ENCODE measurements around the gene MBP. TPM values are rescaled to one million over a fixed set of nuclear protein-coding genes. Genes with fewer than 3 reads are reported as not detected.

Gene MBP
- total and polyA plus RNA-seq, 2 experiments from 2014 or later = 18.4 to 22.9 TPM

GRCh38 chr18:77061281-77061945, 71.2 kb downstream of the MBP start:
- no peak overlapping the region for H3K27ac Mint-ChIP-seq
- peaks cover 11% of the 10 kb centered on the region for H3K36me3 Mint-ChIP-seq (ENCODE audit: low read depth)
- H3K27ac ChIP-seq (ENCODE audit: low read depth) = no peak overlapping the region
- no peaks in the 10 kb centered on the region for H3K36me3 ChIP-seq (ENCODE audit: insufficient read depth)
- 0 out of 2 replicates have a peak, but pooled peaks cover 10% of the 10 kb centered on the region for H3K4me1 ChIP-seq (ENCODE audit: insufficient read depth)
- no peak for ATAC-seq
- peaks cover 36% of the 10 kb centered on the region for H3K4me1 Mint-ChIP-seq
- H3K27me3 Mint-ChIP-seq (ENCODE audit: insufficient read depth, low read depth, poor library complexity) = peaks cover 8% of the 10 kb centered on the region
- H3K9me2 ChIP-seq (ENCODE audit: insufficient read depth) = no peaks in the 10 kb centered on the region
- no peak overlapping the region for H3K4me2 ChIP-seq
- no peaks in the 10 kb centered on the region for H3F3A ChIP-seq (replicated peaks; ENCODE audit: low read depth)
- H3K27me3 ChIP-seq (ENCODE audit: insufficient read depth) = no peaks in the 10 kb centered on the region
- no peak overlapping the region for H3K4me3 Mint-ChIP-seq
- no peak overlapping the region for H2AFZ ChIP-seq
- H3K4me3 ChIP-seq = no peak overlapping the region
- TF ChIP-seq ETS1 (IDR thresholded peaks at IDR 0.05) (no peak), CTCF (conservative IDR thresholded peaks at IDR 0.05; ENCODE audit: low read depth in 2 of 2) (no peak), STAT1 (IDR thresholded peaks at IDR 0.05; ENCODE audit: unreplicated experiment) (no peak), JUNB (IDR thresholded peaks at IDR 0.05; ENCODE audit: unreplicated experiment) (no peak), EZH2 (IDR thresholded peaks at IDR 0.05; ENCODE audit: low read depth, unreplicated experiment) (no peak), CREB1 (CRISPR knock-in tag; IDR thresholded peaks at IDR 0.05; ENCODE audit: low read depth) (no peak), NANOG (IDR thresholded peaks at IDR 0.05; ENCODE audit: borderline replicate concordance) (no peak), ZNF462 (CRISPR knock-in tag; IDR thresholded peaks at IDR 0.05) (no peak), EZH2phosphoT487 (IDR thresholded peaks at IDR 0.05; ENCODE audit: unreplicated experiment) (no peak), ZNF114 (CRISPR knock-in tag; IDR thresholded peaks at IDR 0.05) (no peak), POLR2AphosphoS5 (IDR thresholded peaks at IDR 0.05; ENCODE audit: low read depth) (no peak), ZNF331 (CRISPR knock-in tag; IDR thresholded peaks at IDR 0.05; ENCODE audit: low read depth) (no peak), REST (IDR thresholded peaks at IDR 0.05; ENCODE audit: unreplicated experiment) (no peak)
- H4K20me1 ChIP-seq (replicated peaks; ENCODE audit: insufficient read depth) = no peaks in the 10 kb centered on the region; the same call in 1 of the 2 replicates
- no peak for DNase-seq (ENCODE audit: low spot score)
- H3K9me3 Mint-ChIP-seq = no peaks in the 10 kb centered on the region
- no peaks in the 10 kb centered on the region for H3K79me2 ChIP-seq (replicated peaks; ENCODE audit: insufficient read depth)

All from GM23338 (cell line).